ENCODE data around the gene LAMB1. TPM values are rescaled to one million over a fixed set of nuclear protein-coding genes. Genes with fewer than 3 reads are reported as not detected.

LAMB1 gene
- total and polyA plus RNA-seq, 2 of the 13 experiments (the other 11 are each of a cell fraction or from before 2014, with no cell fraction given): 109 to 124 TPM

GRCh38 chr7:107995184-107996071 lies 7.5 kb downstream of the LAMB1 start (continued):
- TF ChIP-seq ZNF652 (CRISPR knock-in tag; IDR thresholded peaks at IDR 0.05; ENCODE audit: borderline replicate concordance, low read depth): no peak
- TF ChIP-seq RARG (CRISPR knock-in tag; IDR thresholded peaks at IDR 0.05; ENCODE audit: low read depth): no peak
- TF ChIP-seq FOXC1 (CRISPR knock-in tag; IDR thresholded peaks at IDR 0.05; ENCODE audit: borderline replicate concordance): no peak
- TF ChIP-seq SOX5 (CRISPR knock-in tag; IDR thresholded peaks at IDR 0.05; ENCODE audit: borderline replicate concordance): peak; percentile 49; the same call in 1 of the 2 replicates
- no peak for TF ChIP-seq ZNF746 (CRISPR knock-in tag; IDR thresholded peaks at IDR 0.05)
- TF ChIP-seq AKNA (CRISPR knock-in tag; IDR thresholded peaks at IDR 0.05; ENCODE audit: borderline replicate concordance): no peak
- TF ChIP-seq IRF1 (CRISPR knock-in tag; IDR thresholded peaks at IDR 0.05; ENCODE audit: low read depth): no peak
- TF ChIP-seq ZFP82 (CRISPR knock-in tag; IDR thresholded peaks at IDR 0.05; ENCODE audit: borderline replicate concordance): no peak
- no peak for TF ChIP-seq ZNF891 (CRISPR knock-in tag; IDR thresholded peaks at IDR 0.05)
- TF ChIP-seq NCOA1 (CRISPR knock-in tag; IDR thresholded peaks at IDR 0.05): no peak
- no peak for TF ChIP-seq CHD2 (IDR thresholded peaks at IDR 0.05; ENCODE audit: low read depth, low read length)
- no peak for TF ChIP-seq CENPBD1 (CRISPR knock-in tag; IDR thresholded peaks at IDR 0.05; ENCODE audit: borderline replicate concordance, low read depth)
- no peak for TF ChIP-seq ZBTB34 (CRISPR knock-in tag; IDR thresholded peaks at IDR 0.05)
- no peak for TF ChIP-seq PAX8 (CRISPR knock-in tag; IDR thresholded peaks at IDR 0.05; ENCODE audit: borderline replicate concordance)
- no peak for TF ChIP-seq PRPF4 (IDR thresholded peaks at IDR 0.05; ENCODE audit: low read depth, low read length, poor library complexity, severe bottlenecking)
- TF ChIP-seq ZNF598 (CRISPR knock-in tag; IDR thresholded peaks at IDR 0.05; ENCODE audit: borderline replicate concordance): no peak
- TF ChIP-seq SMAD3 (CRISPR knock-in tag; IDR thresholded peaks at IDR 0.05): no peak
- peak; percentile 56 for TF ChIP-seq NR2F6 (IDR thresholded peaks at IDR 0.05)
- TF ChIP-seq NR2F6 (CRISPR knock-in tag; IDR thresholded peaks at IDR 0.05): peak; percentile 57
- TF ChIP-seq FOXK1 (CRISPR knock-in tag; IDR thresholded peaks at IDR 0.05; ENCODE audit: borderline replicate concordance, low read depth): no peak
- no peak for TF ChIP-seq RBM22 (optimal IDR thresholded peaks at IDR 0.05; ENCODE audit: low read length)
- TF ChIP-seq ZBTB7B (CRISPR knock-in tag; IDR thresholded peaks at IDR 0.05): no peak
- TF ChIP-seq MTA3 (CRISPR knock-in tag; IDR thresholded peaks at IDR 0.05): no peak
- no peak for TF ChIP-seq ZFP37 (CRISPR knock-in tag; IDR thresholded peaks at IDR 0.05; ENCODE audit: borderline replicate concordance)

Data from HepG2 (cell line).